HepG2 (cell line): Measurements from ENCODE around the gene YKT6. TPM values are rescaled to one million over a fixed set of nuclear protein-coding genes. Genes with fewer than 3 reads are reported as not detected.

ENCODE experiments used
- ATAC-seq: fragments of 200-7000 bp; cut with Tn5 transposase; 3 replicates; pipeline ENCODE4 v1.9.1; 2020; ENCODE audit warnings: mild to moderate bottlenecking, moderate library complexity
- BruUV-seq: library from RNA; stranded (reverse); fragments of 400-500 nt; replicated peaks from 2 replicates; lab custom pipeline; 2021; lab: Mats Ljungman, UMichigan
- CTCF ChIA-PET: fragments of 300-600 bp; formaldehyde crosslinking; extraction: SDS; loops from one replicate; lab custom pipeline; 2021; ENCODE audit warnings: low total read pairs, inconsistent platforms, low intra/inter-chr PET ratio; lab: Yijun Ruan, JAX
- POLR2A ChIA-PET: fragments of 350-600 bp; sonication (Branson Sonifier 250); formaldehyde crosslinking; loops from one replicate; lab custom pipeline; 2020; ENCODE audit warnings: antibody characterized with exemption, inconsistent platforms; lab: Yijun Ruan, JAX
- DNase-seq: peaks from one replicate; pipeline ENCODE4 v3.0.0-alpha.2; 2015; ENCODE audit warnings: low spot score
- FAIRE-seq: peaks from 3 replicates; lab custom pipeline; 2011; peaks lifted over from hg19 to GRCh38; lab: Jason Lieb, UNC
- H2AFZ ChIP-seq: one replicate; pipeline ENCODE4 v1.6.1; 2011; ENCODE audit warnings: low read length, inconsistent platforms
- H3K27ac ChIP-seq: fragments of 300-600 bp; 3 replicates; pipeline ENCODE4 v1.8.0; 2011; ENCODE audit warnings: mixed run types, mild to moderate bottlenecking, mixed read lengths, low read length, inconsistent platforms; ENCODE audit not compliant: insufficient read depth; ENCODE audit errors: extremely low read length
- H3K27me3 ChIP-seq, 2 experiments: fragments of 200-600 bp in 1 of 2; 2 replicates in 1 of 2; 3 replicates in 1 of 2; pipeline versions ENCODE4 v1.6.0 to v1.8.0; 2011; ENCODE audit warnings: low read length in 2 of 2, mild to moderate bottlenecking in 2 of 2, moderate library complexity in 2 of 2, inconsistent platforms in 1 of 2; ENCODE audit not compliant: insufficient read depth in 2 of 2, control insufficient read depth in 1 of 2
- H3K36me3 ChIP-seq, 2 experiments: fragments of 200-600 bp in 1 of 2; replicated peaks in 1 of 2; 2 replicates in 1 of 2; 3 replicates in 1 of 2; pipeline versions ENCODE4 v1.5.1 to v1.8.0; 2011; ENCODE audit warnings: low read length in 2 of 2, inconsistent platforms in 1 of 2; ENCODE audit not compliant: insufficient read depth in 2 of 2, control insufficient read depth in 1 of 2
- H3K4me1 ChIP-seq: 2 replicates; pipeline ENCODE4 v1.5.1; 2012; ENCODE audit warnings: low read length, inconsistent platforms; ENCODE audit not compliant: insufficient read depth
- H3K4me2 ChIP-seq: 2 replicates; pipeline ENCODE4 v1.6.0; 2011; ENCODE audit warnings: low read depth, low read length, inconsistent platforms
- H3K4me3 ChIP-seq, 3 experiments: fragments of 200-600 bp in 1 of 3; sonication (generic), shearing (Covaris generic) in 1 of 3; replicated peaks in 1 of 3; 2 replicates each; pipeline ENCODE4 v1.5.1; 2011 to 2016; ENCODE audit warnings: low read length in 3 of 3, inconsistent platforms in 2 of 3, low read depth in 2 of 3, mild to moderate bottlenecking in 2 of 3, control low read depth in 1 of 3, mixed read lengths in 1 of 3; ENCODE audit not compliant: insufficient read depth in 1 of 3
- H3K79me2 ChIP-seq: one replicate; pipeline ENCODE4 v1.6.1; 2011; ENCODE audit warnings: low read length, inconsistent platforms; ENCODE audit not compliant: insufficient read depth
- H3K9ac ChIP-seq: 2 replicates; pipeline ENCODE4 v1.6.0; 2011; ENCODE audit warnings: mild to moderate bottlenecking, low read depth, low read length, inconsistent platforms; ENCODE audit not compliant: insufficient read depth
- H3K9me3 ChIP-seq: 2 replicates; pipeline ENCODE4 v1.5.1; 2012; ENCODE audit warnings: mild to moderate bottlenecking, low read length
- H4K20me1 ChIP-seq: 2 replicates; pipeline ENCODE4 v1.6.0; 2011; ENCODE audit warnings: inconsistent platforms, mild to moderate bottlenecking, low read length, moderate library complexity; ENCODE audit not compliant: insufficient read depth
- CEBPB ChIP-seq: IDR thresholded peaks from 2 replicates; pipeline ENCODE4 v1.6.1; 2011; ENCODE audit warnings: low read depth, low read length, improper control_type of control experiment, borderline replicate concordance
- EEA1 ChIP-seq: sonication (generic); formaldehyde crosslinking; IDR thresholded peaks from 2 replicates; pipeline ENCODE4 v1.5.1; 2020; ENCODE audit warnings: mild to moderate bottlenecking, missing genetic modification reagents, borderline replicate concordance
- FOXC1 ChIP-seq: sonication (generic); formaldehyde crosslinking; IDR thresholded peaks from 2 replicates; pipeline ENCODE4 v1.8.0; 2022; ENCODE audit warnings: mild to moderate bottlenecking, missing genetic modification reagents, borderline replicate concordance
- GZF1 ChIP-seq: sonication (generic); formaldehyde crosslinking; IDR thresholded peaks from 2 replicates; pipeline ENCODE4 v1.5.1; 2020; ENCODE audit warnings: mild to moderate bottlenecking, missing genetic modification reagents
- POLR2AphosphoS2 ChIP-seq: IDR thresholded peaks from 2 replicates; pipeline ENCODE4 v1.6.1; 2011; ENCODE audit warnings: low read depth, low read length, improper control_type of control experiment
- PRDM4 ChIP-seq: sonication (generic); formaldehyde crosslinking; IDR thresholded peaks from 2 replicates; pipeline ENCODE4 v1.9.0; 2021; ENCODE audit warnings: missing genetic modification reagents, borderline replicate concordance
- SATB2 ChIP-seq: sonication (generic); formaldehyde crosslinking; IDR thresholded peaks from 2 replicates; pipeline ENCODE4 v1.5.0; 2020; ENCODE audit warnings: missing genetic modification reagents
- SIX4 ChIP-seq: sonication (generic); formaldehyde crosslinking; IDR thresholded peaks from 2 replicates; pipeline ENCODE4 v1.4.0; 2020; ENCODE audit warnings: missing genetic modification reagents
- SNAPC4 ChIP-seq: sonication (generic); formaldehyde crosslinking; IDR thresholded peaks from 2 replicates; pipeline ENCODE4 v1.4.0; 2020; ENCODE audit warnings: mild to moderate bottlenecking, missing genetic modification reagents
- ZBTB21 ChIP-seq: sonication (generic); formaldehyde crosslinking; IDR thresholded peaks from 2 replicates; pipeline ENCODE4 v1.4.0; 2020; ENCODE audit warnings: missing genetic modification reagents
- ZFAT ChIP-seq: sonication (generic); formaldehyde crosslinking; conservative IDR thresholded peaks from 2 replicates; pipeline ENCODE4 v1.8.1; 2023; ENCODE audit warnings: missing genetic modification reagents, inconsistent platforms
- ZNF230 ChIP-seq: sonication (generic); formaldehyde crosslinking; IDR thresholded peaks from 2 replicates; pipeline ENCODE4 v1.4.0; 2020; ENCODE audit warnings: mild to moderate bottlenecking, missing genetic modification reagents
- ZNF260 ChIP-seq: sonication (generic); formaldehyde crosslinking; IDR thresholded peaks from 2 replicates; pipeline ENCODE4 v1.4.0; 2020; ENCODE audit warnings: missing genetic modification reagents, low read depth, mild to moderate bottlenecking, borderline replicate concordance
- ZNF329 ChIP-seq: sonication (generic); formaldehyde crosslinking; IDR thresholded peaks from 2 replicates; pipeline ENCODE4 v1.9.0; 2021; ENCODE audit warnings: low read depth, mild to moderate bottlenecking, missing genetic modification reagents
- ZNF629 ChIP-seq: sonication (generic); formaldehyde crosslinking; conservative IDR thresholded peaks from 2 replicates; pipeline ENCODE4 v1.5.0; 2020; ENCODE audit warnings: missing genetic modification reagents
- WGBS: methylation state at CpG from one replicate; pipeline ENCODE4 v1.1.6; 2017; ENCODE audit warnings: low lambda C conversion rate; 5-methylcytosine and 5-hydroxymethylcytosine counted together
- in situ Hi-C: cut with HindIII; loops from 2 replicates; pipeline ENCODE4 v1.10.0; 2017; ENCODE audit warnings: low pct_unique_long_range_greater_than_20kb; ENCODE audit not compliant: extremely low pct_ligation_motif_present
- intact Hi-C: fragments of 100-400 bp; cut with micrococcal nuclease; formaldehyde crosslinking; loops from one replicate; pipeline ENCODE4 v1.10.0; 2022; ENCODE audit not compliant: unreplicated experiment
- polyA plus RNA-seq, 8 experiments: library from polyadenylated mRNA; depleted of rRNA in 3 of 8; stranded (reverse) in 7 of 8; unstranded in 1 of 8; fragments of >200 nt; fragmentation: Illumina TruSeq in 4 of 8; extraction: Trizol in 4 of 8; gene quantifications; 2 replicates each; pipeline versions ENCODE4 v1.2.1 to v1.2.3, GENCODE V29; 2011 to 2016; ENCODE audit warnings: low read depth in 4 of 8, missing spikeins in 1 of 8, mixed read lengths in 1 of 8; ENCODE audit not compliant: insufficient read depth in 1 of 8
- total RNA-seq, 5 experiments: library from RNA; depleted of rRNA; stranded (reverse); fragments of >200 nt; fragmentation: Illumina TruSeq; extraction: Trizol; gene quantifications; 2 replicates each; pipeline ENCODE4 v1.2.3, GENCODE V29; 2016; ENCODE audit warnings: low read depth in 1 of 5
- TF ChIP-seq, protein P1 (sequence below): sonication (generic); formaldehyde crosslinking; IDR thresholded peaks from 2 replicates; pipeline ENCODE4 v1.4.0; 2020; ENCODE audit warnings: missing genetic modification reagents
- TF ChIP-seq, protein P2 (sequence below): sonication (generic); formaldehyde crosslinking; conservative IDR thresholded peaks from 2 replicates; pipeline ENCODE4 v1.4.0; 2020; ENCODE audit warnings: missing genetic modification reagents

Gene YKT6
- total and polyA plus RNA-seq, 2 of the 13 experiments (the other 11 are each of a cell fraction or from before 2014, with no cell fraction given) = 52.2 to 60.3 TPM

DNA sequence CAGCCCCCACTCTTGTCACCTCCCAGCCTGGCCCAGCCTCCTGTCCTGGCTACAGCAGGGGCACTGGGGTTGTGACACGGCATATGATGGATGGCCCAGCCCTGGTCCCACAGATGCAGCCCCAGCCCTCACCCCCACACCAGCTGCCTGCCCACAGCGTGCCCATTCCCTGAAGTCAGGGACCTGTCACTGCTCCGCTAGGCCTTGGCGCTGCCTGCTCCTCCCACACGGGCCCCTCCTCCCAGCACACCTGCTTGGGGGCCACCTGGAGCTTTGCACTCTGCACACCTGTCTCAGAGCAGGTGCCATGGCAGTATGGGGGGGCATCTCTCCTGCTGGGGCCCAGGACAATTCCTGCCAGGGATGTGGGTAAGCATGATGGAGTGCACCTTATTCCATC, 15.0 kb upstream of the YKT6 start:
- no peak overlapping the region for H3K27ac ChIP-seq
- POLR2A ChIA-PET = no interaction called here
- no peaks in the 10 kb centered on the region for H3K79me2 ChIP-seq
- 0% methylated on average over 1 of the region's 5 CpGs for WGBS
- peaks cover 14% of the 10 kb centered on the region for H3K9me3 ChIP-seq
- no peaks in the 10 kb centered on the region for H3K36me3 ChIP-seq
- CTCF ChIA-PET = no interaction called here
- in situ Hi-C loops = no loop called here
- no peak overlapping the region for H3K9ac ChIP-seq
- no peaks in the 10 kb centered on the region for H4K20me1 ChIP-seq
- ATAC-seq = no peak
- H3K4me3 ChIP-seq = no peak overlapping the region
- intact Hi-C loops = loop anchor here (5.0 kb wide), 1 partner anchor 937 kb away; no protein-coding TSS in a partner anchor
- FAIRE-seq = no peak
- TF ChIP-seq EEA1 (CRISPR knock-in tag) = no peak
- TF ChIP-seq, protein P1, sequence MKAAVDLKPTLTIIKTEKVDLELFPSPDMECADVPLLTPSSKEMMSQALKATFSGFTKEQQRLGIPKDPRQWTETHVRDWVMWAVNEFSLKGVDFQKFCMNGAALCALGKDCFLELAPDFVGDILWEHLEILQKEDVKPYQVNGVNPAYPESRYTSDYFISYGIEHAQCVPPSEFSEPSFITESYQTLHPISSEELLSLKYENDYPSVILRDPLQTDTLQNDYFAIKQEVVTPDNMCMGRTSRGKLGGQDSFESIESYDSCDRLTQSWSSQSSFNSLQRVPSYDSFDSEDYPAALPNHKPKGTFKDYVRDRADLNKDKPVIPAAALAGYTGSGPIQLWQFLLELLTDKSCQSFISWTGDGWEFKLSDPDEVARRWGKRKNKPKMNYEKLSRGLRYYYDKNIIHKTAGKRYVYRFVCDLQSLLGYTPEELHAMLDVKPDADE (CRISPR knock-in tag) = no peak
- TF ChIP-seq ZNF260 (CRISPR knock-in tag) = no peak
- TF ChIP-seq FOXC1 (CRISPR knock-in tag) = no peak
- TF ChIP-seq SATB2 (CRISPR knock-in tag) = no peak
- TF ChIP-seq SIX4 (CRISPR knock-in tag) = no peak
- no peak for TF ChIP-seq ZNF329 (CRISPR knock-in tag)
- no peak for TF ChIP-seq ZNF230
- no peak for TF ChIP-seq GZF1 (CRISPR knock-in tag)
- TF ChIP-seq, protein P2, sequence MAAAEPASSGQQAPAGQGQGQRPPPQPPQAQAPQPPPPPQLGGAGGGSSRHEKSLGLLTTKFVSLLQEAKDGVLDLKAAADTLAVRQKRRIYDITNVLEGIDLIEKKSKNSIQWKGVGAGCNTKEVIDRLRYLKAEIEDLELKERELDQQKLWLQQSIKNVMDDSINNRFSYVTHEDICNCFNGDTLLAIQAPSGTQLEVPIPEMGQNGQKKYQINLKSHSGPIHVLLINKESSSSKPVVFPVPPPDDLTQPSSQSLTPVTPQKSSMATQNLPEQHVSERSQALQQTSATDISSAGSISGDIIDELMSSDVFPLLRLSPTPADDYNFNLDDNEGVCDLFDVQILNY (CRISPR knock-in tag) = no peak
- TF ChIP-seq ZNF629 (CRISPR knock-in tag) = no peak
- no peak for TF ChIP-seq CEBPB
- no peak for TF ChIP-seq PRDM4 (CRISPR knock-in tag)
- no peak for TF ChIP-seq POLR2AphosphoS2
- no peak for TF ChIP-seq ZFAT (CRISPR knock-in tag)
- no peak for TF ChIP-seq ZBTB21 (CRISPR knock-in tag)
- TF ChIP-seq SNAPC4 (CRISPR knock-in tag) = no peak
- H3K27me3 ChIP-seq = peaks cover 2 to 20% of the 10 kb centered on the region in 2 experiments; a peak in 3 of 5 replicates
- peaks cover 8% of the 10 kb centered on the region; the same call in 1 of the 2 replicates for H3K4me1 ChIP-seq
- no peak overlapping the region for H2AFZ ChIP-seq
- H3K4me2 ChIP-seq = no peak overlapping the region
- BruUV-seq = no TSS peak
- DNase-seq = no peak
